ENCODE data around the gene DHX40. TPM values are rescaled to one million over a fixed set of nuclear protein-coding genes. Genes with fewer than 3 reads are reported as not detected.
"Not testable (repeated sequence)": the region's sequence is repeated elsewhere in the genome, so short reads cannot be mapped to it uniquely, and the experiment has no call there.

The DHX40 gene
- total RNA-seq, 1 donor from 2014 or later = 67.4 TPM

GRCh38 chr17:59561042-59561441 lies 4.4 kb upstream of the DHX40 start:
- DNase-seq = no peak

GRCh38 chr17:59565959-59566324 lies 532 bp downstream of the DHX40 start:
- DNase-seq = peak; percentile 74

GRCh38 chr17:59569151-59569550 lies 3.7 kb downstream of the DHX40 start:
- not testable (repeated sequence) for DNase-seq

- no peak for DNase-seq
These were observed 7.0 kb downstream of the DHX40 start for GRCh38 chr17:59572301-59572924.

- DNase-seq = not testable (repeated sequence)
These were observed 18.8 kb downstream of the DHX40 start for GRCh38 chr17:59584168-59584567.

- no peak for DNase-seq
These were observed 34.8 kb downstream of the DHX40 start for GRCh38 chr17:59600169-59600568.

- no peak for DNase-seq
These were observed 35.7 kb downstream of the DHX40 start for GRCh38 chr17:59601130-59601529.

GRCh38 chr17:59607061-59607460 lies 41.7 kb downstream of the DHX40 start:
- no peak for DNase-seq

- DNase-seq = no peak
These were observed 42.5 kb downstream of the DHX40 start for GRCh38 chr17:59607817-59608403.

GRCh38 chr17:59611503-59611902 lies 46.1 kb downstream of the DHX40 start:
- DNase-seq = no peak

- no peak for DNase-seq
These were observed 51.0 kb downstream of the DHX40 start for GRCh38 chr17:59616253-59616920.

- no peak for DNase-seq
These were observed 51.8 kb downstream of the DHX40 start for GRCh38 chr17:59617156-59617732.

GRCh38 chr17:59619035-59619297 lies 53.6 kb downstream of the DHX40 start:
- DNase-seq = no peak

- DNase-seq = peak; percentile 99
These were observed 54.1 kb downstream of the DHX40 start, which contains the start of gene CLTC for GRCh38 chr17:59619298-59620063. Gene CLTC, plus strand, starts transcription at chr17:59619895. Its CDS starts 237 bp downstream, at chr17:59620132.

- no peak for DNase-seq
These were observed 54.6 kb downstream of the DHX40 start for GRCh38 chr17:59620064-59620359.

GRCh38 chr17:59620518-59621259 lies 55.3 kb downstream of the DHX40 start:
- peak; percentile 58 for DNase-seq

GRCh38 chr17:59621771-59622170 lies 56.4 kb downstream of the DHX40 start:
- peak; percentile 35 for DNase-seq

GRCh38 chr17:59623151-59623550 lies 57.7 kb downstream of the DHX40 start:
- no peak for DNase-seq

GRCh38 chr17:59626756-59627155 lies 61.3 kb downstream of the DHX40 start:
- no peak for DNase-seq

- no peak for DNase-seq
These were observed 61.9 kb downstream of the DHX40 start for GRCh38 chr17:59627274-59627673.

- DNase-seq = peak; percentile 19
These were observed 62.4 kb downstream of the DHX40 start for GRCh38 chr17:59627770-59628171.

- DNase-seq = no peak
These were observed 63.8 kb downstream of the DHX40 start for GRCh38 chr17:59629174-59629573.
